ENCODE data around the gene ZBTB7B. TPM values are rescaled to one million over a fixed set of nuclear protein-coding genes. Genes with fewer than 3 reads are reported as not detected.

ZBTB7B gene
- total RNA-seq, 2 experiments from 2014 or later: 16.3 to 23.2 TPM

DNA sequence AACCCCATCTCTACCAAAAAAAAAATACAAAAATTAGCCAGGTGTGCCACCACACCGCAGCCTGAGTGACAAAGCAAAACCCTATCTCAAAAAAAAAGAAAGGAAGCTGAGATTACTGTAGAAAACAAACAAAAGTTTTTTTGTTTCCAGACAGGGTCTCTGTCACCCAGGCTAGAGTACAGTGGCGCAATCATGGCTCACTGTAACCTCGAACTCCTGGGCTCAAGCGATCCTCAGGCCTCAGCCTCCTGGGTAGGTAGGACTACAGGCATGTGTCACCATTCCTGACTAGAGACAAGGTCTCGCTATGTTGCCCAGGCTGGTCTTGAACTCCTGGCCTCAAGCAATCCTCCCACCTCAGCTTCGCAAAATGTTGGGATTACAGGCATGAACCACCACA lies 38.2 kb upstream of the ZBTB7B start:
- Histone ChIP-seq H3K9me3 (ENCODE audit: low read length) (no peaks in the 10 kb centered on the region), H3K79me2 (ENCODE audit: insufficient read depth, low read depth, low read length) (peaks cover 17% of the 10 kb centered on the region), H4K20me1 (ENCODE audit: insufficient read depth, low read length) (0 out of 2 replicates have a peak, but pooled peaks cover 4% of the 10 kb centered on the region), H3K4me3 (ENCODE audit: low read depth, low read length, poor library complexity, severe bottlenecking) (no peak overlapping the region), H3K4me1 (ENCODE audit: insufficient read depth, low read length, poor library complexity, severe bottlenecking) (peaks cover 19% of the 10 kb centered on the region), H3K27ac (ENCODE audit: low read depth, low read length, poor library complexity, severe bottlenecking) (no peak overlapping the region), H3K9me2 (ENCODE audit: insufficient read depth, low read length) (no peaks in the 10 kb centered on the region), H2AFZ (ENCODE audit: low read length) (no peak overlapping the region), H3K36me3 (ENCODE audit: insufficient read depth, low read length) (peaks cover 74% of the 10 kb centered on the region), H3K4me2 (ENCODE audit: low read length) (no peak overlapping the region)
- CTCF ChIA-PET (ENCODE audit: unreplicated experiment): no interaction called here
- POLR2A ChIA-PET: no interaction called here
- DNase-seq (ENCODE audit: low spot score): no peak
- TF ChIP-seq, protein P1, sequence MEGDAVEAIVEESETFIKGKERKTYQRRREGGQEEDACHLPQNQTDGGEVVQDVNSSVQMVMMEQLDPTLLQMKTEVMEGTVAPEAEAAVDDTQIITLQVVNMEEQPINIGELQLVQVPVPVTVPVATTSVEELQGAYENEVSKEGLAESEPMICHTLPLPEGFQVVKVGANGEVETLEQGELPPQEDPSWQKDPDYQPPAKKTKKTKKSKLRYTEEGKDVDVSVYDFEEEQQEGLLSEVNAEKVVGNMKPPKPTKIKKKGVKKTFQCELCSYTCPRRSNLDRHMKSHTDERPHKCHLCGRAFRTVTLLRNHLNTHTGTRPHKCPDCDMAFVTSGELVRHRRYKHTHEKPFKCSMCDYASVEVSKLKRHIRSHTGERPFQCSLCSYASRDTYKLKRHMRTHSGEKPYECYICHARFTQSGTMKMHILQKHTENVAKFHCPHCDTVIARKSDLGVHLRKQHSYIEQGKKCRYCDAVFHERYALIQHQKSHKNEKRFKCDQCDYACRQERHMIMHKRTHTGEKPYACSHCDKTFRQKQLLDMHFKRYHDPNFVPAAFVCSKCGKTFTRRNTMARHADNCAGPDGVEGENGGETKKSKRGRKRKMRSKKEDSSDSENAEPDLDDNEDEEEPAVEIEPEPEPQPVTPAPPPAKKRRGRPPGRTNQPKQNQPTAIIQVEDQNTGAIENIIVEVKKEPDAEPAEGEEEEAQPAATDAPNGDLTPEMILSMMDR (conservative IDR thresholded peaks at IDR 0.05; ENCODE audit: low read length): no peak
- no peak for TF ChIP-seq EZH2phosphoT487 (IDR thresholded peaks at IDR 0.05; ENCODE audit: borderline replicate concordance, low read depth, low read length)
- intact Hi-C loops (cut with micrococcal nuclease; ENCODE audit: unreplicated experiment): loop anchor here (5.0 kb wide), 1 partner anchor 98 kb away; the partner anchor contains the start of gene EFNA4
- no TSS peak for BruUV-seq (replicated peaks)

GRCh38 chr1:154966111-154966510 lies 36.5 kb upstream of the ZBTB7B start:
- POLR2A ChIA-PET: interaction anchor here (2.1 kb wide), 1 partner anchor 18 kb away, joined by 5 read pairs; the partner anchor contains the start of gene FLAD1

More at GRCh38 chr1:154966111-154966510, 36.5 kb upstream of the ZBTB7B start:
- Histone ChIP-seq H3K79me2 (ENCODE audit: insufficient read depth, low read depth, low read length) (peaks cover 8% of the 10 kb centered on the region), H4K20me1 (ENCODE audit: insufficient read depth, low read length) (no peaks in the 10 kb centered on the region), H3K36me3 (ENCODE audit: insufficient read depth, low read length) (peaks cover 78% of the 10 kb centered on the region), H3K4me3 (ENCODE audit: low read depth, low read length, poor library complexity, severe bottlenecking) (no peak overlapping the region), H3K27ac (ENCODE audit: low read depth, low read length, poor library complexity, severe bottlenecking) (no peak overlapping the region), H3K9me2 (ENCODE audit: insufficient read depth, low read length) (no peaks in the 10 kb centered on the region), H3K4me2 (ENCODE audit: low read length) (no peak overlapping the region), H3K4me1 (ENCODE audit: insufficient read depth, low read length, poor library complexity, severe bottlenecking) (peaks cover 24% of the 10 kb centered on the region), H3K9me3 (ENCODE audit: low read length) (no peaks in the 10 kb centered on the region), H2AFZ (ENCODE audit: low read length) (no peak overlapping the region)
- intact Hi-C loops (cut with micrococcal nuclease; ENCODE audit: unreplicated experiment): no loop called here
- no TSS peak for BruUV-seq (replicated peaks)
- CTCF ChIA-PET (ENCODE audit: unreplicated experiment): interaction anchor here (0.6 kb wide), 1 partner anchor 45 kb away, joined by 4 read pairs; no protein-coding TSS in a partner anchor
- TF ChIP-seq EZH2phosphoT487 (IDR thresholded peaks at IDR 0.05; ENCODE audit: borderline replicate concordance, low read depth, low read length): no peak
- TF ChIP-seq, protein P1 (conservative IDR thresholded peaks at IDR 0.05; ENCODE audit: low read length): no peak
- no peak for DNase-seq (ENCODE audit: low spot score)

Measured in OCI-LY7 (cell line).